Nephron progenitor cell (in vitro differentiated cells): Measurements from ENCODE around the gene TMEM80.

Experiments
- DNase-seq: peaks from one replicate; pipeline ENCODE4 v3.0.0; 2021
- H3K27ac Mint-ChIP-seq: 2 replicates; pipeline ENCODE4 v1.8.0; 2021; ENCODE audit warnings: mild to moderate bottlenecking, moderate library complexity, mixed read lengths
- H3K27me3 Mint-ChIP-seq: 2 replicates; pipeline ENCODE4 v1.8.0; 2021; ENCODE audit warnings: mild to moderate bottlenecking, low read depth, mixed read lengths; ENCODE audit not compliant: poor library complexity
- H3K36me3 Mint-ChIP-seq: 2 replicates; pipeline ENCODE4 v1.8.0; 2021; ENCODE audit warnings: low read depth, mixed read lengths
- H3K4me1 Mint-ChIP-seq: 2 replicates; pipeline ENCODE4 v1.8.0; 2021; ENCODE audit warnings: mixed read lengths
- H3K4me3 Mint-ChIP-seq: 2 replicates; pipeline ENCODE4 v1.8.0; 2021; ENCODE audit warnings: mild to moderate bottlenecking, moderate library complexity, mixed read lengths
- H3K9me3 Mint-ChIP-seq: 2 replicates; pipeline ENCODE4 v1.8.0; 2021; ENCODE audit warnings: mild to moderate bottlenecking, moderate library complexity, mixed read lengths
- CTCF ChIP-seq: fragments of 200-600 bp; sonication (generic); IDR thresholded peaks from 2 replicates; pipeline ENCODE4 v1.5.0; 2021; ENCODE audit warnings: antibody characterized with exemption

TMEM80 gene

DNA sequence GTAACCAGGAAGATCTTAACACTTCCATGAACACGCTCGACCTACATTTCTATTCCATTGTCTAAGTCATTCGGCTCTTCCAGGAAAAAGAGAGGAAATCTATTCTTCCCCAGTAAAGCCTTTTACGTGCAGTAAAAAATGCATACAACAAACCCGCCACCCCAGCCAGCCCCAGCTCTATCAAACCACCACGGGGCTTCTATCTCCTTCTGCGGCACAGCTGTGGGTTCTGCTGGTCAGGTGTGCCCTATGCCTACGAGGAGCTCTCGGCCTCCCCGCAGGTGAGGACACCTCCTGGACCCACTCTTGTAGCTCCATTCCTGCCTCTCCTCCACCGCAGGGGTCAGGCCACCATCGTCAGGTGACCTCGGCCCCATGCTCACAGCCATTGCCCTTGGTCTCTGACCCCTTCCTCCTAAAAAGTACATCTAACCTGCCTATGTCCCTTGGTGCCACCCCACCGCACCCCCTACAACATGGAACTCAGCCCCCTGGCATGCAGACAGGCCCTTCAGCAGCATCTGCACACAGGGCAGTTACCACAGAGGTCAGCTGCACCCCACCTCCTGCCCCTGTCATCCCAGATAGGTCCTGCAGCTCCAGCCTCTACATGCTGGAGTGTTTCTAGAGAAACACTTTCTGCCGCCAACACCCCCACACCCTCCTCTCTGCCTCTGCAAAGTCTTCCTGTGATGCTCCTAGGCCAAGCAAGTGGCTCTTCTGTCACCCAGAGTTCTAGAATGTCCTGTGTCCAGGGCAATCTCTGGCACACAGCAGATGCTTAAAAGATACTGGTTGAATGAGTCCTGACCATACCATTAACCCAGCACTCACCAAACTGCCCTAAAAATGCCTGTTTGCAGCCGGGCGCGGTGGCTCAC is 3.7 kb upstream of the TMEM80 start:
- no peak for DNase-seq
- Mint-ChIP-seq H3K27ac (peak overlapping the region; percentile 79), H3K27me3 (no peaks in the 10 kb centered on the region), H3K36me3 (peaks cover 16% of the 10 kb centered on the region), H3K9me3 (no peaks in the 10 kb centered on the region), H3K4me3 (no peak overlapping the region), H3K4me1 (peaks cover 40% of the 10 kb centered on the region)
- no peak for TF ChIP-seq CTCF

GRCh38 chr11:692824-693414 is 2.7 kb upstream of the TMEM80 start:
- Mint-ChIP-seq H3K27me3 (no peaks in the 10 kb centered on the region), H3K36me3 (peaks cover 6% of the 10 kb centered on the region), H3K9me3 (no peaks in the 10 kb centered on the region), H3K27ac (peak overlapping the region; percentile 19), H3K4me3 (peak overlapping the region; percentile 81), H3K4me1 (peaks cover 50% of the 10 kb centered on the region)
- no peak for DNase-seq
- no peak for TF ChIP-seq CTCF

DNA sequence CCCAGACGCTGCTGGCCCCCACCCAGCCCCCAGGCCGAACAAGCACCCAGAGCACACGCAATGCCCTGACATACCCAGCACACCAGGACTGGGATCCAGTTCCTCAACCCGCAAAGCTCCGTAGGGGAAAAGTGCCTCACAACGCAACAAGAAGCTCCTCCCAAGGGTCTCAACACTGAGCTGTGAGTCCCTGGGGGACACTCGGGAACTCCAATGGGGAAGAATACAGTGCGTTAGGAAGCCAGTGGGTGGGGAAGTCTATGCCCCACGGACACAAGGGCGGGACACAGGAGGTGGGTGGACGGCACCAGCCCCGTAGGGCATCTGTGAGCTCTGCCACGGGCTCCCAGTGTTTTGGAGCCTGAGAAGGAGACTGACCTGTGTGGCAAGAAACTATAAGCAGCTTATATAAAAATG is 2.2 kb upstream of the TMEM80 start:
- Mint-ChIP-seq H3K4me1 (peaks cover 55% of the 10 kb centered on the region), H3K4me3 (peak overlapping the region; percentile 81), H3K9me3 (no peaks in the 10 kb centered on the region), H3K27me3 (peaks cover 3% of the 10 kb centered on the region), H3K27ac (peak overlapping the region; percentile 19), H3K36me3 (peaks cover 1% of the 10 kb centered on the region)
- TF ChIP-seq CTCF: no peak
- no peak for DNase-seq

DNA sequence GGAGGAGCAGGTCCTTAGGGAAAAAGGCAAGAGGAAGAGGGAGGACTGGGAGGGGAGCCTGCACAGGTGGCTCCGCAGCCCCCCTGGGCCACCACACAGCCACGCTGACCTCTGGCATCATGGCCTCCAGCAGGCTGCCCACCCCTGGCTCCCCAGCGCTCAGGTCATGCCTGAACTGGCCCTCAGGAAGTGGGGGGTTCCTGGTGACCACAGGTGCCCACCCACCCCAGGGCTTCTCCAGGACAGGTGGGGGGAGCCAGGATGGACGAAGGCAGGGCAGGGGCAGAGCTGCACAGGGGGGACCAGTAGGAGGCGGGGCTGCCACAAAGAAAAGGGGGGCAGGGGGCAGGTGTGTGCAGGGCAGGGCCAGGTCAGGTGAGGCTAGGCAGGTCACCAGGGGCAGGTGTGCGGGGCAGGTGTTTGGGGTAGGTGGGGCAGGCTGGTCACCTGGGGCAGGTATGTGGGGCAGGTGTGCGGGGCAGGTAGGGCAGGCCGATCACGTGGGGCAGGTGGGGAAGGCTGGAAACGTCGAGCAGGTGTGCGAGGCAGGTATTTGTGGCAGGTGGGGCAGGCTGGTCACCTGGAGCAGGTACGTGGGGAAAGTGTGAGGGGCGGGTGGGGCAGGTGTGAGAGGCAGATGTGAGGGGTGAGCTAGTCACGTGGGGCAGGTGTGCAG is 1.6 kb upstream of the TMEM80 start:
- DNase-seq: no peak

More for the DNA sequence above, 1.6 kb upstream of the TMEM80 start:
- H3K4me3 Mint-ChIP-seq: peak overlapping the region; percentile 81
- H3K9me3 Mint-ChIP-seq: no peaks in the 10 kb centered on the region
- H3K36me3 Mint-ChIP-seq: no peaks in the 10 kb centered on the region
- no peak for TF ChIP-seq CTCF
- H3K4me1 Mint-ChIP-seq: peaks cover 61% of the 10 kb centered on the region
- peaks cover 3% of the 10 kb centered on the region for H3K27me3 Mint-ChIP-seq
- no peak overlapping the region for H3K27ac Mint-ChIP-seq
